Stimulated activated naive B cell treated with anti-CD40 and anti-IgM and Interleukin-4, amounts not matched to agents 10 μg/mL and 1 μg/mL and 100 μg/mL, for 72 hours (primary cell): ENCODE data around the gene MYO15A.

Source experiments
- ATAC-seq, 2 donors: fragments of 150-1000 bp; cut with Tn5 transposase; replicated peaks; 2 replicates each; pipeline ENCODE4 v1.10.0; 2021; ENCODE audit warnings: moderate library complexity in 1 of 2
- DNase-seq: peaks from one replicate; pipeline ENCODE4 v3.0.0; 2021
- H3K27ac Mint-ChIP-seq: one replicate; pipeline ENCODE4 v1.8.0; 2022; ENCODE audit warnings: mild to moderate bottlenecking, mixed read lengths
- H3K27me3 Mint-ChIP-seq, 2 donors: one replicate each; pipeline ENCODE4 v1.8.0; 2022; ENCODE audit warnings: mixed read lengths in 2 of 2
- H3K36me3 Mint-ChIP-seq, 2 donors: one replicate each; pipeline ENCODE4 v1.8.0; 2022; ENCODE audit warnings: mixed read lengths in 2 of 2, mild to moderate bottlenecking in 1 of 2
- H3K4me1 Mint-ChIP-seq, 2 donors: one replicate each; pipeline ENCODE4 v1.8.0; 2022; ENCODE audit warnings: mixed read lengths in 2 of 2, mild to moderate bottlenecking in 1 of 2
- H3K4me3 Mint-ChIP-seq, 2 donors: one replicate each; pipeline ENCODE4 v1.8.0; 2022; ENCODE audit warnings: mild to moderate bottlenecking in 2 of 2, mixed read lengths in 2 of 2, moderate library complexity in 1 of 2
- H3K9me3 Mint-ChIP-seq, 2 donors: one replicate each; pipeline ENCODE4 v1.8.0; 2022; ENCODE audit warnings: mixed read lengths in 2 of 2, mild to moderate bottlenecking in 1 of 2

The MYO15A gene

GRCh38 chr17:18167421-18167820 is 58.9 kb downstream of the MYO15A start:
- DNase-seq (no peak), ATAC-seq (no peak)
- Mint-ChIP-seq H3K4me1 (no peaks in the 10 kb centered on the region), H3K27me3 (no peaks in the 10 kb centered on the region), H3K27ac (no peak overlapping the region), H3K9me3 (no peaks in the 10 kb centered on the region), H3K4me3 (no peak overlapping the region), H3K36me3 (no peaks in the 10 kb centered on the region)

GRCh38 chr17:18172531-18173278 is 64.1 kb downstream of the MYO15A start:
- no peaks in the 10 kb centered on the region for H3K36me3 Mint-ChIP-seq
- no peak overlapping the region for H3K27ac Mint-ChIP-seq
- no peaks in the 10 kb centered on the region for H3K27me3 Mint-ChIP-seq
- H3K9me3 Mint-ChIP-seq: no peaks in the 10 kb centered on the region
- DNase-seq: no peak
- ATAC-seq: no peak
- H3K4me3 Mint-ChIP-seq: no peak overlapping the region
- peaks cover 6 to 10% of the 10 kb centered on the region in 2 donors for H3K4me1 Mint-ChIP-seq

GRCh38 chr17:18173740-18174139 is 65.2 kb downstream of the MYO15A start:
- H3K27me3 Mint-ChIP-seq: no peaks in the 10 kb centered on the region
- ATAC-seq (no peak), DNase-seq (no peak)
- H3K4me1 Mint-ChIP-seq: peaks cover 6 to 10% of the 10 kb centered on the region in 2 donors
- H3K36me3 Mint-ChIP-seq: no peaks in the 10 kb centered on the region
- H3K27ac Mint-ChIP-seq: no peak overlapping the region
- H3K9me3 Mint-ChIP-seq: no peaks in the 10 kb centered on the region
- no peak overlapping the region for H3K4me3 Mint-ChIP-seq

- Mint-ChIP-seq H3K9me3 (no peaks in the 10 kb centered on the region), H3K27ac (peak overlapping the region; percentile 33), H3K36me3 (no peaks in the 10 kb centered on the region), H3K4me1 (peaks cover 6 to 10% of the 10 kb centered on the region in 2 donors), H3K27me3 (no peaks in the 10 kb centered on the region), H3K4me3 (no peak overlapping the region)
- no peak for DNase-seq
- ATAC-seq: peak; percentile 89 to 92
Observed at GRCh38 chr17:18176176-18176575, 67.6 kb downstream of the MYO15A start.

GRCh38 chr17:18177133-18177532 is 68.6 kb downstream of the MYO15A start:
- ATAC-seq: no peak
- no peaks in the 10 kb centered on the region for H3K27me3 Mint-ChIP-seq
- no peaks in the 10 kb centered on the region for H3K36me3 Mint-ChIP-seq
- H3K9me3 Mint-ChIP-seq: no peaks in the 10 kb centered on the region
- H3K27ac Mint-ChIP-seq: no peak overlapping the region
- no peak for DNase-seq
- H3K4me3 Mint-ChIP-seq: no peak overlapping the region
- peaks cover 9 to 15% of the 10 kb centered on the region in 2 donors for H3K4me1 Mint-ChIP-seq

GRCh38 chr17:18177722-18178121 is 69.2 kb downstream of the MYO15A start:
- DNase-seq: no peak
- H3K27me3 Mint-ChIP-seq: no peaks in the 10 kb centered on the region
- peaks cover 11 to 21% of the 10 kb centered on the region in 2 donors for H3K4me1 Mint-ChIP-seq
- no peaks in the 10 kb centered on the region for H3K36me3 Mint-ChIP-seq
- H3K27ac Mint-ChIP-seq: no peak overlapping the region
- no peak for ATAC-seq
- H3K9me3 Mint-ChIP-seq: no peaks in the 10 kb centered on the region
- no peak overlapping the region for H3K4me3 Mint-ChIP-seq

- Mint-ChIP-seq H3K4me3 (no peak overlapping the region), H3K9me3 (no peaks in the 10 kb centered on the region), H3K27me3 (no peaks in the 10 kb centered on the region), H3K36me3 (no peaks in the 10 kb centered on the region), H3K27ac (no peak overlapping the region), H3K4me1 (peaks cover 13 to 25% of the 10 kb centered on the region in 2 donors)
- ATAC-seq: no peak
- no peak for DNase-seq
Observed at GRCh38 chr17:18179196-18179595, 70.6 kb downstream of the MYO15A start.

- Mint-ChIP-seq H3K4me3 (no peak overlapping the region), H3K4me1 (peaks cover 14 to 27% of the 10 kb centered on the region in 2 donors), H3K27me3 (no peaks in the 10 kb centered on the region), H3K27ac (peak overlapping the region; percentile 49), H3K9me3 (no peaks in the 10 kb centered on the region), H3K36me3 (peaks cover 3 to 4% of the 10 kb centered on the region in 2 donors)
- ATAC-seq: no peak
- DNase-seq: no peak
Observed at GRCh38 chr17:18179804-18180203, 71.2 kb downstream of the MYO15A start.

- H3K27me3 Mint-ChIP-seq: no peaks in the 10 kb centered on the region
- H3K4me1 Mint-ChIP-seq: peaks cover 16 to 32% of the 10 kb centered on the region in 2 donors
- H3K9me3 Mint-ChIP-seq: no peaks in the 10 kb centered on the region
- H3K4me3 Mint-ChIP-seq: peak overlapping the region in 1 of 2 donors; percentile 29
- ATAC-seq (no peak), DNase-seq (no peak)
- peak overlapping the region; percentile 100 for H3K27ac Mint-ChIP-seq
- H3K36me3 Mint-ChIP-seq: peaks cover 10 to 14% of the 10 kb centered on the region in 2 donors
Observed at GRCh38 chr17:18181358-18181757, 72.8 kb downstream of the MYO15A start.

- H3K27me3 Mint-ChIP-seq: no peaks in the 10 kb centered on the region
- ATAC-seq (no peak), DNase-seq (no peak)
- peak overlapping the region; percentile 85 to 87 for H3K4me3 Mint-ChIP-seq
- peaks cover 14 to 23% of the 10 kb centered on the region in 2 donors for H3K36me3 Mint-ChIP-seq
- peak overlapping the region; percentile 100 for H3K27ac Mint-ChIP-seq
- no peaks in the 10 kb centered on the region for H3K9me3 Mint-ChIP-seq
- H3K4me1 Mint-ChIP-seq: peaks cover 24 to 42% of the 10 kb centered on the region in 2 donors
Observed at GRCh38 chr17:18182110-18182977, 73.8 kb downstream of the MYO15A start.

- peaks cover 29 to 48% of the 10 kb centered on the region in 2 donors for H3K4me1 Mint-ChIP-seq
- no peaks in the 10 kb centered on the region for H3K9me3 Mint-ChIP-seq
- H3K27ac Mint-ChIP-seq: peak overlapping the region; percentile 100
- no peak for DNase-seq
- H3K27me3 Mint-ChIP-seq: no peaks in the 10 kb centered on the region
- peak; percentile 54 to 62 for ATAC-seq
- peaks cover 17 to 26% of the 10 kb centered on the region in 2 donors for H3K36me3 Mint-ChIP-seq
- H3K4me3 Mint-ChIP-seq: peak overlapping the region; percentile 85 to 87
Observed at GRCh38 chr17:18182978-18183333, 74.4 kb downstream of the MYO15A start.

- H3K9me3 Mint-ChIP-seq: no peaks in the 10 kb centered on the region
- DNase-seq (peak; percentile 98), ATAC-seq (peak; percentile 82 to 90)
- peaks cover 23 to 32% of the 10 kb centered on the region in 2 donors for H3K36me3 Mint-ChIP-seq
- H3K4me1 Mint-ChIP-seq: peaks cover 35 to 54% of the 10 kb centered on the region in 2 donors
- peak within 1 kb of the TSS; percentile 100 for H3K27ac Mint-ChIP-seq
- peak within 1 kb of the TSS; percentile 85 to 87 for H3K4me3 Mint-ChIP-seq
- H3K27me3 Mint-ChIP-seq: no peaks in the 10 kb centered on the region
Observed at GRCh38 chr17:18183334-18184142, 75.0 kb downstream of the MYO15A start, which contains the start of gene ALKBH5. TSS of gene ALKBH5 (plus strand) at chr17:18183828. CDS start at chr17:18184244, 416 bp downstream.

GRCh38 chr17:18184143-18185031 is 75.8 kb downstream of the MYO15A start:
- Mint-ChIP-seq H3K9me3 (no peaks in the 10 kb centered on the region), H3K36me3 (peaks cover 25 to 34% of the 10 kb centered on the region in 2 donors), H3K27ac (peak overlapping the region; percentile 100), H3K4me3 (peak overlapping the region; percentile 85 to 87), H3K27me3 (no peaks in the 10 kb centered on the region), H3K4me1 (peaks cover 35 to 60% of the 10 kb centered on the region in 2 donors)
- peak; percentile 22 for ATAC-seq
- DNase-seq: peak; percentile 37
